B cell (primary cell): Measurements from ENCODE around the gene SLC1A2.

Experiments
- CTCF ChIP-seq: fragments of 200-600 bp; IDR thresholded peaks from one replicate; pipeline ENCODE4 v1.8.0; 2022; ENCODE audit warnings: antibody characterized with exemption, mild to moderate bottlenecking
- EZH2 ChIP-seq: IDR thresholded peaks from 2 replicates; pipeline ENCODE4 v1.6.1; 2012; ENCODE audit warnings: borderline replicate concordance, low read depth, mild to moderate bottlenecking, moderate library complexity, low read length; ENCODE audit not compliant: insufficient read depth, poor library complexity, severe bottlenecking

- no peak for TF ChIP-seq CTCF
- no peak for TF ChIP-seq EZH2
Observed at GRCh38 chr11:35393098-35393497, 26.3 kb downstream of the SLC1A2 start.
